Skin epidermis (tissue), 12 donors: ENCODE data around the gene CAPN13.
A peak's percentile ranks its signal among the peaks of the same experiment; 100 is the strongest.

Experiments
- H3K27ac ChIP-seq, 21 experiments: fragments of 200-600 bp; sonication (generic) in 11 of 21; one replicate each; pipeline ENCODE4 v1.5.0; 2020; ENCODE audit warnings: mild to moderate bottlenecking in 3 of 21, inconsistent platforms in 2 of 21, moderate library complexity in 2 of 21
- H3K4me3 ChIP-seq, 7 experiments: fragments of 200-600 bp; sonication (generic) in 2 of 7; one replicate each; pipeline ENCODE4 v1.5.0; 2020; ENCODE audit warnings: inconsistent platforms in 2 of 7, mild to moderate bottlenecking in 2 of 7, moderate library complexity in 1 of 7

CAPN13 gene

GRCh38 chr2:30688956-30689401 lies 118.3 kb downstream of the CAPN13 start:
- H3K4me3 ChIP-seq: no peak overlapping the region
- peak overlapping the region in 3 of 21 experiments; percentile 35 to 67 (median 54) for H3K27ac ChIP-seq

GRCh38 chr2:30686669-30687068 lies 120.6 kb downstream of the CAPN13 start:
- Histone ChIP-seq H3K27ac (no peak overlapping the region), H3K4me3 (no peak overlapping the region)

- Histone ChIP-seq H3K27ac (no peak overlapping the region), H3K4me3 (no peak overlapping the region)
Measured at GRCh38 chr2:30686000-30686399, 121.2 kb downstream of the CAPN13 start.

DNA sequence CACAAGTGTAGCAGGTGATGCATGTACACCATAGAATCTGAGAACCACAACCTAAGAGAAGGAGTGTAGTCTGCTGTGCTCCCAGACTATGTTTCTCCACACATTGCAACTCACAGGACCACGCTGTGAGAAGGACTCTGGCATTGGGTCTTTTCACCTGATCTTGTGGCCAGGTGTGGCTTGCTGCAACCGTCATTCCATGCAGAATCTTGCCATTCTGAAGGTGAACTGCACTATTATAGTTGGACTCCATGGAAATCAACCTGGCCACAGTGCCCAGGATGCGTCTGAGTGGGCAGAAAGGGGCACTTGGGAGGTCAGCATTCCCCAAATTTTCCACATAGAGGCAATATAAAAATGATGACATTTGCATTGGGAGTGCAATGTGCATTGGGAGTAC lies 122.2 kb downstream of the CAPN13 start:
- no peak overlapping the region for H3K27ac ChIP-seq
- H3K4me3 ChIP-seq: no peak overlapping the region

DNA sequence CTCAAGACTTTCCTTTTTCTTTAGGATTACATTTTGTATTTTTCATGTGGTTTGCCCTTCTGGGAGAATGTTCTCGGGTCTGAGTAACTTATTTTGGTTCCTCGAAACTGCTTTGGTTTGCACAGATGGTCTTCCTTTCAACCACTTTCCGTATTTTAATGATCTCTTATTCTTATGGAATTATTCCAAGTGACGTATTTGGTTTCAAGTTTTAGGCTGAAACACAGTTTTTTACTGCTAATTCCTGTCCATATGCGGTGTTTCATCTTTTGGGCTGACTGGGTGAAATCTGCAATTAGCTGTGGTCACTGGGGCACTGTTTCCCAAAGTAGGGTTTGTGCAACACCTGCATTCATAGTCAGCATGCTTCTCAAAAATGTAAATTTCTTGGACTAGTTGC lies 122.7 kb downstream of the CAPN13 start:
- no peak overlapping the region for H3K4me3 ChIP-seq
- H3K27ac ChIP-seq: no peak overlapping the region

DNA sequence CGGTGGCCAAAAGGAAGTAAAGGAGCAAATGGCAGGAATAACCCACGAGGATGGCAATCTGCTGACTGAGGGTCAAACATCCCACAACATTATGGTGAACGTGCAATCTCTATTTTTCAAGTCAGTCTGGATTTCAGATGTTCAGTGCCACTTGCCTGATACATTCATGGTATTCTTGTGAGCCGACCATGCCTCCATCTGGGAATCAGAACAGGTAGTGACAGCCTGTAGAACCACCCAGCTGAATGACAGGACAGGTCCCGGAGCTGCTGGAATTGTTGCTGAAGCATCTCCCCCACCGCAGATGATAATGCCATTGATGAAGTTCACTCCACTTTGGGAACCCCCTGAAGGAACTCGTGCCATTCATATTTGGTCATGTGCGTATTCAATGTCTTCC lies 123.2 kb downstream of the CAPN13 start:
- H3K4me3 ChIP-seq: no peak overlapping the region
- no peak overlapping the region for H3K27ac ChIP-seq

DNA sequence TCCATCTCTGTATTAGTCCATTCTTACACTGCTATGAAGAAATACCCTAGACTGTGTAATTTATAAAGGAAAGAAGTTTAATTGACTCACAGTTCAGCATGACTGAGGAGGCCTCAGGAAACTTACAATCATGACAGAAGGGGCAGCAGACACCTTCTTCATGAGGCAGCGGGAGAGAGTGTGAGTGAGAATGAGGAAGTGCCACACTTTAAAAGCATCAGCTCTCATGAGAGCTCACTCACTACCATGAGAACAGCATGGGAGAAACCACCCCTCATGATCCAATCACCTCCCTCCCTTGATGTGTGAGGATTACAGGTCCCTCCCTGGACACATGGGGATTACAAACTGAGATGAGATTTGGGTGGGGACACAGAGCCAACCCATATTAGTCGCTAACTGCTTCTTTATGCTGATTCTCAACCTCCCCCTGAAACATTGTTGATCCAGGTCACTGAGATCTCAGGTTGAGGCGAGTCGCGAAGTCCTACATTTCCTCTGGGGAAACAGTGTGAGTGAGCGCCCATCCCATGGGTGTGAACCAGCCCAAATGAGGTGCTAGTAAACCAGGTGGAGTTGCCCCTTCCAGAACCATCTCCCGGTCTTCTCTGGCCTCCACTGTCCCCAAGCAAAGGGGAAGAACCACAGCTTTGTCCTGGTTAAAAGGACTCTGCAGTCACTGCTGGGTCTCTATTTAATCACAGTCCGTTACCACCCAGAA lies 123.8 kb downstream of the CAPN13 start:
- Histone ChIP-seq H3K4me3 (no peak overlapping the region), H3K27ac (no peak overlapping the region)

DNA sequence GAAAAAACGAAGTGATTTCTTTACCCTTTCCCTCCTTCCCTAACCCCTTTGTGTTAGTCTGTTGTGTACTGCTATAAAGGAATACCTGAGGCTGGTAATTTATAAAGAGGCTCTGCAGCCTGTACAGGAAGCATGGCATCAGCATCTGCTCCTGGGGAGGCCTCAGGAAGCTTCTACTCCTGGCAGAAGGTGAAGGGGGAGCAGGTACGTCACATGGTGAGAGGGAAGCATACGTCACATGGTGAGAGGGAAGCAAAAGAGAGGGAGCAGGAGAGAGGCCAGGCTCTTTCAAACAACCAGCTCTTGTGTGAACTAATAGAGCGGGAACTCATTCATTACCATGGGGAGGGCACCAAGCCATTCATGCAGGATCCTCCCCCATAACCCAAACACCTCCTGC lies 126.2 kb downstream of the CAPN13 start:
- no peak overlapping the region for H3K27ac ChIP-seq

DNA sequence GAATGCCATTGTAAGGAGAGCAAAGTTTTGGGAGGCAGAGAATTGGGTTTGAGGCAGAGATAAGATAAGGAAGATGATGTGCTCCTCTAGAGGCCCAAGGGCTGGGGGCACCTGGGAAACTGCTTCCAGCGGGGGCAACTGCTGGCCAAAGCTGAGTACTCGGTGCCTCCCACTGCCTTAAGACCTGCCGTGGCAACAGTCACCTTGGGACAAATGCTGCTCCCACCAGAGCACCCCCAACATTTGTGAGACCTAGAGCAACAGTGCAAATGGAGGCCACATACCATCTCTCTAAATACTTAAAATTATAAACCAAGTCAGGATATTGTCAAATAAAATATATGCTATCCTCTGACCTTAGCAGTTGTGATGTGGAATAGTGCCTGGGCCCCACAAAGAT lies 127.1 kb downstream of the CAPN13 start:
- H3K4me3 ChIP-seq: no peak overlapping the region
- peak overlapping the region in 2 of 21 experiments; percentile 31 to 35 for H3K27ac ChIP-seq

More for the DNA sequence above, 126.2 kb downstream of the CAPN13 start:
- no peak overlapping the region for H3K4me3 ChIP-seq

DNA sequence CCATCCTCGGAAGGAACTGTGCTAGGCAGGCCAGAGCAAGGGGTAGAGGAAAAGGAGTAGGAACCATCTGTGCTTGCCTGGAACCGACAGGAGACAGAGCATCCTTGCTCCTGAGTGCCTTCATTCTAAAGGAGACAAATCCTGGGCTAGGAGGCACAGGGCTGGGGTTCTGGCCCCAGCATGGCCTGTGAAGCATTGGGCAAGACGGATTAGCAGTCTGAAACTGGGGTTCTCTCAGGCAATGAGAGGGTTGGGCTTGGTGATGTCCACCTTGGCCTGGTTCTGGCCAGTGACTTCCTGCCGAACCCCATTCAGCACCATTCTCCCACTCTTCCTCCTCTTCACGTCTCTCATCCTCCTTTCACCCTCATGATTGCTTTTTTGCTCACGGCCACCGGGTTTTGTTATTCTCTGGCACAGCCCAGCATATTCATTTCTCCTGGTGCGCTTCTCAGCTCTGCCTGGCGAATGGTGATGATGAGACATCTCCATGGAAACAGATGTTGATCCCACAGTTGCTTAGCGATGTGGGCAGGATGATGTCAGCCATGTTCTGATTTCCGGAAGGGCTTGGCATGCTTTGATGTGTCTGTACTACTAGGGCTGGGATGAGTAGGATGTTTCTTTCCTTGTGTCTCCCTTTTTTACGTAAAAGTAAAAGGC lies 127.7 kb downstream of the CAPN13 start:
- H3K27ac ChIP-seq: peak overlapping the region in 2 of 21 experiments; percentile 25 to 31
- H3K4me3 ChIP-seq: no peak overlapping the region

GRCh38 chr2:30678410-30679137 lies 128.7 kb downstream of the CAPN13 start:
- H3K4me3 ChIP-seq: no peak overlapping the region
- H3K27ac ChIP-seq: peak overlapping the region in 2 of 21 experiments; percentile 17 to 25

DNA sequence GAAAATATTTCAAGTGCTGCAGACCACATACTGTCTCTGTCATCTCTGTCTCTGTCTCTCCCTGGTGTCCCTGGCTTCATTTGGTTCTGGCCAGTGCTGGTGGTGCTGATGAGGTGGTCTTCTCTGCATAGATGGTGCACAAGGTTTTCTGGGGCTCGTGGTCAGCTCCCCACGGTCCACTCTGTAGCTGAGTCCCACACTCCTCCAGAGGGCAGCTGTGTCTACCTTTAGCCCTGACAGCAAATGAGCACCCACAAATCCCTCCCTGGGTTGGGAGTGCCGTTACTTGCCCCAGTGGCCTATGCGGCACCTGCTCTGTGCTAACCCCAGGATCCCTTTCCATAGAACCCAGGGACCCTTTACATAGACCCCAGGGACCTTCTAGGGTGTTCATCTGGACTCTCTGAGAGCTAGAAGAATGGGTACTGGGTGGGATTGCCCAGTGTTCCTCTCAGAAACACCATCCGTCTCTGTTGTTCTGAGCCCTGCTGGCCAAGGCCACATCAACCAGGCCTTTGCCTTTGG lies 129.3 kb downstream of the CAPN13 start:
- no peak overlapping the region for H3K4me3 ChIP-seq
- H3K27ac ChIP-seq: no peak overlapping the region

GRCh38 chr2:30677231-30677630 lies 130.0 kb downstream of the CAPN13 start:
- H3K4me3 ChIP-seq: no peak overlapping the region
- H3K27ac ChIP-seq: no peak overlapping the region

GRCh38 chr2:30675758-30676157 lies 131.5 kb downstream of the CAPN13 start:
- Histone ChIP-seq H3K27ac (no peak overlapping the region), H3K4me3 (no peak overlapping the region)

DNA sequence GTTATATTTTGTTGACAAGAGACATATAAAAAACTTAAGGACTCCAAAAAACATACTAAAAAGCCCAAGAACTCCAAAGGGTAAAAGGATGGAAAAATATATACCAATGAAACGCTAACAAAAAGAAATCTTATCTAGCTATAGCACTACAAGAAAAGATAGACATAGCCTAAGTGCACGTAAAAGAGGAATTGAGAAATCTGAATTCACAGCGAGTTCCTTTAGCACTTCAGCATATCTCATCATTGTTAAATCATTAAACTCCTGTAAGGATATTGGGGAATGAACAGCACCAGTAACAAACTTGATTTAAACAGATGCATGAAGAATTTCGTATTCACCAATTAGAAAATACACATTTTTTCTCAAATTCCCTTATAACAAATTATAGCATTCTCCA lies 134.1 kb downstream of the CAPN13 start:
- Histone ChIP-seq H3K27ac (no peak overlapping the region), H3K4me3 (no peak overlapping the region)
